Nephron (organoid): ENCODE data around the gene SNX5.

Experiments used
- H3K27ac Mint-ChIP-seq, 3 experiments: 2 replicates each; pipeline ENCODE4 v1.8.0; 2020; ENCODE audit warnings: mixed read lengths in 3 of 3, mild to moderate bottlenecking in 2 of 3, moderate library complexity in 1 of 3
- H3K27me3 Mint-ChIP-seq: 2 replicates; pipeline ENCODE4 v1.8.0; 2021; ENCODE audit warnings: low read depth, mild to moderate bottlenecking, moderate library complexity, mixed read lengths
- H3K36me3 Mint-ChIP-seq: 2 replicates; pipeline ENCODE4 v1.8.0; 2020; ENCODE audit warnings: low read depth, mixed read lengths
- H3K4me1 Mint-ChIP-seq: 2 replicates; pipeline ENCODE4 v1.8.0; 2020; ENCODE audit warnings: mixed read lengths
- H3K4me3 Mint-ChIP-seq, 3 experiments: 2 replicates each; pipeline ENCODE4 v1.8.0; 2020; ENCODE audit warnings: mild to moderate bottlenecking in 3 of 3, mixed read lengths in 3 of 3, moderate library complexity in 2 of 3
- H3K9me3 Mint-ChIP-seq: 2 replicates; pipeline ENCODE4 v1.8.0; 2020; ENCODE audit warnings: mixed read lengths
- TF ChIP-seq, protein P1 (sequence below), 3 experiments: fragments of 200-600 bp; sonication (generic); IDR thresholded peaks; one replicate each; pipeline ENCODE4 v1.5.0; 2021; ENCODE audit warnings: antibody characterized with exemption in 3 of 3; ENCODE audit not compliant: unreplicated experiment in 3 of 3

SNX5 gene

DNA sequence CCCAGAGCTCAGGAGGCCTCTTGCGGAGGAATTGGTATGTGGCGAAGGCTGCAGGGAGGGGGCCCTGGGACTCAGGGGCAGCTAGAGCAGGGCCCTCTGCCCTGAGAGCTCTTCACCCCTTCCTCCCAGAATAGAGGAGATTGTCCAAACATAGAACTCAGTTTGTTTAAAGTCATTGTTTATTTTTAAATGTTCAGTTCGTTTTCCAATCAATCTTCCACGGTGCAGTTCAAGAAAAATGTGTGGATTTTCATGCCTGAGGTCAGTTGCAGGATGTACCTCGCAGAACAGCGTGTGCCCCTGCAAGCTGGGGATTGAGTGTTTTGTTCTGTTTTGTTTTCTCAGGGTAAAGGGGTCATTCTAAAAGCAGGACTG lies 37.4 kb upstream of the SNX5 start:
- H3K36me3 Mint-ChIP-seq = no peaks in the 10 kb centered on the region
- peaks cover 50% of the 10 kb centered on the region for H3K4me1 Mint-ChIP-seq
- H3K27ac Mint-ChIP-seq = peak overlapping the region in 2 of 3 experiments; percentile 18 to 42
- peaks cover 12% of the 10 kb centered on the region for H3K27me3 Mint-ChIP-seq
- H3K9me3 Mint-ChIP-seq = no peaks in the 10 kb centered on the region
- no peak overlapping the region for H3K4me3 Mint-ChIP-seq
- TF ChIP-seq, protein P1, sequence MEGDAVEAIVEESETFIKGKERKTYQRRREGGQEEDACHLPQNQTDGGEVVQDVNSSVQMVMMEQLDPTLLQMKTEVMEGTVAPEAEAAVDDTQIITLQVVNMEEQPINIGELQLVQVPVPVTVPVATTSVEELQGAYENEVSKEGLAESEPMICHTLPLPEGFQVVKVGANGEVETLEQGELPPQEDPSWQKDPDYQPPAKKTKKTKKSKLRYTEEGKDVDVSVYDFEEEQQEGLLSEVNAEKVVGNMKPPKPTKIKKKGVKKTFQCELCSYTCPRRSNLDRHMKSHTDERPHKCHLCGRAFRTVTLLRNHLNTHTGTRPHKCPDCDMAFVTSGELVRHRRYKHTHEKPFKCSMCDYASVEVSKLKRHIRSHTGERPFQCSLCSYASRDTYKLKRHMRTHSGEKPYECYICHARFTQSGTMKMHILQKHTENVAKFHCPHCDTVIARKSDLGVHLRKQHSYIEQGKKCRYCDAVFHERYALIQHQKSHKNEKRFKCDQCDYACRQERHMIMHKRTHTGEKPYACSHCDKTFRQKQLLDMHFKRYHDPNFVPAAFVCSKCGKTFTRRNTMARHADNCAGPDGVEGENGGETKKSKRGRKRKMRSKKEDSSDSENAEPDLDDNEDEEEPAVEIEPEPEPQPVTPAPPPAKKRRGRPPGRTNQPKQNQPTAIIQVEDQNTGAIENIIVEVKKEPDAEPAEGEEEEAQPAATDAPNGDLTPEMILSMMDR (IDR thresholded peaks at IDR 0.05; ENCODE audit: unreplicated experiment in 3 of 3) = no peak

DNA sequence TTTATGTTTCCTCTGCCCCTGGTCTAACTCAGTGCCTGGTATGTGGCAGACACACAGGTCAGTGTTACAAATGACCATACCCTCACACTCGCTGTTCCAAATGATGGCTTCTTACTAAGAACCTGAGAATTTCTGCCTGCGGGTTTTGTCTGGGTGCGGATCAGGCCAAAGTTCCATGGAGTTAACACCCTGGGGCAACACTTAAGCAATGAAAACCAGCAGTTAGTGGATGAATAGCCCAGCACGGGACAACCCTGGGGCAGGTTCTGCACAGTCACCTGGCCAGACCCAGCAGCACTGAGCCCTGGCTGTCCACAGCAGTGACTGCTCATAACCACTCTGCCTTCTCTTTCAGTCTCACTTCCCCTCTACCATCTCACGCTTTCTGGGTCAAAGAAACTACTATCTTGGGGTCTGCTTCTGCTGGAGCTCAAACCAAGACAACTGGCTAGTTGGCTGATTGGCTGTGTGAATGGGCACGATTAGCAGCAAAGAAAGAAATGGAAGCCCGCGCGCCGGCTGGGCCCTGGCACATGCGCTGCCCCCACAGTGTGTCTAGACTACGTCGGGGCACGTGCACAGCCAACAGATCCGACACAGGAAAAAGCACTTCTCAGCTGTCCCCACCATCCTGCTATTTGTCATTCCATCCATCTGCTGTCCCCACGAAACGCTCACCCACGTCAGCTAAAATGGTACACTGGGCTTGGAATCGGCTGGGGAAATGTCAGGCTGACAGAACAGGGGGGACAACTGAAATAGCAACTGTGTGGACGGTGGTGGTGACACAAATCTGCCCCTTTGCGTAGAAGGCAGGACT lies 36.8 kb upstream of the SNX5 start:
- Mint-ChIP-seq H3K27me3 (peaks cover 12% of the 10 kb centered on the region), H3K36me3 (no peaks in the 10 kb centered on the region), H3K9me3 (no peaks in the 10 kb centered on the region), H3K4me3 (no peak overlapping the region), H3K4me1 (peaks cover 49% of the 10 kb centered on the region), H3K27ac (peak overlapping the region; percentile 18 to 82 (median 32))
- TF ChIP-seq, protein P1 (IDR thresholded peaks at IDR 0.05; ENCODE audit: unreplicated experiment in 3 of 3) = no peak

DNA sequence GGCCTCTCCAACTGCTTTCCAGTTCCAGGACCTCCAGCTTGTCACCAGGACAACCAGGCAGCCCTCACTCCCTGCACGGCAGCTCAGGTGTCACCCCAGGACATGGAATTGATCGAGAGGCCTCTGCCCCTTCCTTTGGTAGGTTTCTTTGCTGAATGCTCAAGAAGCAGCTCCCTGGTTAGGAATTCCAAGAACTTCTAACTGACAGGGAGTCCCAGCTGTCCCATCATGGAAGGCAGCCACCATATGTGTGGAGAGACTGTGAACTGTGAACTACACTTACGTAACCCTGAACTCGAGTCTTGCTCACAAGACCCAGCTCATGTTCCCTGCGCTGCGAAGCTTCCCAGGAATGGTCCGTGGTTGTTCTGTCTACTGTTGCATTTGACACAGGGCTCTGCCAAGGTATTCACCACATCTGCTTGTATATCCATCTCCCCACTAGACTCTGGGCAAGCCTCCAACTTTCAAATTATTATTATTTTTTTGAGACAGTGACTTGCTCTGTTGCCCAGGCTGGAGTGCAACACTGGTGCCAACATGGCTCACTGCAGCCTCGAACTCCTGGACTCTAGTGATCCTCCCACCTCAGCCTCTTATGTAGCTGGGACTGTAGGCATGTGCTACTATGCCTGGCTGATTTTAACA lies 35.9 kb upstream of the SNX5 start:
- Mint-ChIP-seq H3K27me3 (peaks cover 12% of the 10 kb centered on the region), H3K36me3 (no peaks in the 10 kb centered on the region), H3K4me3 (no peak overlapping the region), H3K4me1 (peaks cover 49% of the 10 kb centered on the region), H3K27ac (peak overlapping the region in 2 of 3 experiments; percentile 18 to 38), H3K9me3 (no peaks in the 10 kb centered on the region)
- TF ChIP-seq, protein P1 (IDR thresholded peaks at IDR 0.05; ENCODE audit: unreplicated experiment in 3 of 3) = no peak

DNA sequence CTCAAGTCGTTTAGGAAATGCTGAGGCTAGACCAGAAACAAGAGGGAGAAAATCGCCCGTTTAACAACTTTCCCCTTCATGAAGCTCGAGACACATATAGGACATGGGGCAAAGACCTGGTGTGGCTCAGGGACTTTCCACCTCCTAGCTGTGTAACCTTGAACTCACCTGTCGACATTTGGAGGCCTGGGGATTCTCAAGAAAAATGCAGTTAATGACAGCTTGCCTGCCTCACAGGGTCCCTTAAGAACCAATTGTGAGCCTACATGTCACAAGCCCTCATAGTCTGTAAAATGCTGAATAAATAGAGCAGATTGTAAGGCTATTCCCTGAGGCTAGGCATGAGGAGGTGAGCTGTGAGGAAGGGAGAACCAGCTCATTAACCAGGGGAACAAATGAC lies 35.3 kb upstream of the SNX5 start:
- no peaks in the 10 kb centered on the region for H3K9me3 Mint-ChIP-seq
- TF ChIP-seq, protein P1 (IDR thresholded peaks at IDR 0.05; ENCODE audit: unreplicated experiment in 3 of 3) = no peak
- peak overlapping the region in 1 of 3 experiments; percentile 38 for H3K27ac Mint-ChIP-seq
- H3K27me3 Mint-ChIP-seq = peaks cover 9% of the 10 kb centered on the region
- H3K4me1 Mint-ChIP-seq = peaks cover 46% of the 10 kb centered on the region
- H3K36me3 Mint-ChIP-seq = no peaks in the 10 kb centered on the region
- H3K4me3 Mint-ChIP-seq = no peak overlapping the region

DNA sequence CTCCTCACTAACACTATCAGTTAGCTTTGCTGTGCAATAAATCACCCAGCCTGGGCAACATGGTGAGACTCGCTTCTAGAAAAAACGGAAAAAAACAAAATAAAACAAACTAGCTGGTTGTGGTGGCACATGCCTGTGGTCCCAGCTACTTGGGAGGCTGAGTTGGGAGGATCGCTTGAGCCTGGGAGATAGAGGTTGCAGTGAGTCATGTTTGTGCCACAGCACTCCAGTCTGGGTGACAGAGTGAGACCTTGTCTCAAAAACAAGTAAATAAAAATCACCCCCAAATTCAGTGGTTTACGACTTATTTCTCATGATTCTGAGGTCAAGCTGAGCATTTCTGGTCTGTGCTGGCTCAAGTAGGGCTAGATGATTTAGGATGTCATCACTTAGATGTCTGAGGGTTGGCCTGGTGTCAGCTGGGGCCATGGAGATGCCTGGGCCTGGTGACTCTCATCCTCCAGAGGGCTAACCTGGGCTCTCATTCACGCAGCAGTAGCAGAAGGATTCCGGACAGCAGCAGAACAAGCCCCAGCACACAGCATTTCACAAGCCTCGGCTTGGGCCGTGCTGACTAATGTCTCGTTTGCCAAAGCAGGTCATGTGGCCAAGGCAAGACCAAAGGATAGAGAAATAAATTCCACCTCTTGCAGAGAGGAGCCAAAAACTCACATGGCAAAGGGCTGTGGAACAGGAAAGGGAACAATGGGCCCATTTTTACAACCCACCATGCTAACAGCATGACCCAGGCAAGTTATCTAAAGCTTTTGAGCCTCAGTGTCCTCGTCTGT lies 32.7 kb upstream of the SNX5 start:
- Mint-ChIP-seq H3K27ac (peak overlapping the region in 1 of 3 experiments; percentile 9), H3K27me3 (no peaks in the 10 kb centered on the region), H3K36me3 (no peaks in the 10 kb centered on the region), H3K4me1 (peaks cover 28% of the 10 kb centered on the region), H3K4me3 (no peak overlapping the region), H3K9me3 (no peaks in the 10 kb centered on the region)
- TF ChIP-seq, protein P1 (IDR thresholded peaks at IDR 0.05; ENCODE audit: unreplicated experiment in 3 of 3) = no peak
